ENCODE data around the gene ENPP6.

The ENPP6 gene

DNA sequence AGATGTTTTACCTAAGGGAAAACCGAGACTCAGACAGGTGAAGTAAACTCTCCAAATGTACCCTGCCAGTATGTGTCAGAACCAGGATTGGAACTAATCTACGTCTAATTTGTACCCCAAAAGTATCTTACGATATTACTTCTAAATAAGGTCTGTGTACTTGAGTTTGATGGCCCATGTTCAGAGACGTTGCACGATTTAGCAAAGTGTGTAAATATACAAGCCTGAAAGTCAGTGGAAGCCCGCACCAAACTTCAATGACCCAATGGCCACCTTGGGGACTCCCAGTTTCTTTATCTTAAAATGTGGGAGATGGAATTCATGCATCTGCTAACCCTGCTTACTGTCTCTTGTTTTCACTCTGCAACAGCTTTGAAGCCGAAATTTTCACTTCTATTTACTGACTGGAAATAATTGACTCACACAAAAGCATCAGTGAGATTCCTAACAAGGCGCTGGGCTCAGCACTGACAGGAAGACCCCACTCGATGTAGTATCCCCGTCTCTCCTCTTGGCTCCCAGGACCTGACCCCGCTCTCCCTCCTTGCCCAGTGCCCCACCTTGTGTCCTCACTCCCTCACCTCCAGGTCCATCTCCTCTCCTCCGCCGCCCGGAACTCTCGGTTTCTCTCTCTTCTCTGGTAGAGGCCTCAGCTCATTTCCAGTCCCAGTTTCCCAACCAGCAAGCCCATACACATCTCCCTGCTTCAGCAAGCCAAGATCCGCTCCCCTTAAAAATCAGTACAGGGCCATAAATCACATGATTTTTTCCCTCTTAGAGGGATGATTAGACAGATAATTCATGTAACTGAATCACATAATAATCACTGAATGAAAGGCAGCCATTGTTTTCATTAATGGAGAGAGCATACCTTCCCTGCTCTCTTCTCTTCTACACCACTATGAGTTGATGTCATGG lies 42.8 kb downstream of the ENPP6 start:
- Histone ChIP-seq H3K36me3 (ENCODE audit: control insufficient read depth, insufficient read depth, low read length) (no peaks in the 10 kb centered on the region), H3K9ac (ENCODE audit: low read depth, low read length) (no peak overlapping the region), H3K4me1 (ENCODE audit: control insufficient read depth, insufficient read depth, low read length) (no peaks in the 10 kb centered on the region), H3K4me3 (ENCODE audit: low read depth, low read length) (no peak overlapping the region), H3K27me3 (ENCODE audit: control insufficient read depth, insufficient read depth, low read length) (no peaks in the 10 kb centered on the region), H3K9me3 (ENCODE audit: control insufficient read depth, insufficient read depth, low read length) (no peaks in the 10 kb centered on the region)

DNA sequence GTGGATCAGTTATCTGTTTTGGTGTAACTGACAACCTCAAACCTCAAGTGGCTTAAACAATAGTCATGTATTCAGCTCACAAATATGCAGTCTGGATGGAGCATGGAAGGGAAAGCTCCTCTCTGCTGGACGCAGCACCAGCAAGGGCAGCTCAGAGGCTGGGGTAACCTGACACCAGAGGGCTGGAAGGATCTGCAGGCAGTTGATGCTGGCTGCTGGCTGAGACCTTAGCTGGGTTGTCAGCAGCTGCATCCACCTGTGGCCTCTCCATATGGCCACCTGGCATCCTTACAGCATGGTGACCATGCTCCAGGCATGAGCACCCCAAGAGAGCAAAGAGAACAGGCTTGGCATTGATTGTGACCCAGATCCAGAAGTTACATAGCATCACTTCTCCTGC lies 46.7 kb downstream of the ENPP6 start:
- Histone ChIP-seq H3K4me1 (ENCODE audit: control insufficient read depth, insufficient read depth, low read length) (peaks cover 6% of the 10 kb centered on the region), H3K27me3 (ENCODE audit: control insufficient read depth, insufficient read depth, low read length) (peaks cover 6% of the 10 kb centered on the region), H3K4me3 (ENCODE audit: low read depth, low read length) (no peak overlapping the region), H3K9me3 (ENCODE audit: control insufficient read depth, insufficient read depth, low read length) (no peaks in the 10 kb centered on the region), H3K9ac (ENCODE audit: low read depth, low read length) (no peak overlapping the region), H3K36me3 (ENCODE audit: control insufficient read depth, insufficient read depth, low read length) (no peaks in the 10 kb centered on the region)

DNA sequence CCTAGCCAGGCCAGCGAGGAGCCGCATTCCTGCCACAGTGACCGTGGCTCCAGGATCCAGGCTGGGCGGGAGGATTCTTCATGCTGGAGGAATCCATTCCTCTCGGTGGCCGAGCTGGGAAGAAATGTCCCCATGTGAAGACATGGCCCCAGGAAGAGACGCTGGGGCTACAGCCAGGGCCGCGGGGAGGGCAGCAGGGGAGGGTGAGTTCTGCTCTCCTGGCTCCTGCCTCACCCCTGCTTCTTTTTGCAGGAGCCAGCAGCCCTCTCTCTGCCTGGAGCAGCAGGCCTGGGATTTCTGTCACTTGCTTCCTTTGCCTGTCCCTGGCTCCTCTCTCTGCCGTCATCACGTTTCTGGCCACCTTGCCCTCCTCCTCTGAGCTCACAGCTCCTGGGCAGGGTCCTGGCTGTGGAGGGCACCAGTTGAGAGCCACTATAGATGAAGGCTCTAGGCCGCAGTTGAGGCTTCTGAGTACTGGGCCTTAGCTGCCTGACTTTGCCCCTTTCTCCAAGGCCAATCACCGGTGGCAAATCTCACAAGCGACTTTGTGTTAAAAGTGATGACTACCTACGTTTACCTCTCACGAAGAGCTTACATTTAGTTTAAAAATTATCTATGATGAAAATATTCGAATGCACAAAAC lies 48.3 kb downstream of the ENPP6 start:
- no peaks in the 10 kb centered on the region for H3K36me3 ChIP-seq (ENCODE audit: control insufficient read depth, insufficient read depth, low read length)
- no peak overlapping the region for H3K4me3 ChIP-seq (ENCODE audit: low read depth, low read length)
- peaks cover 15% of the 10 kb centered on the region for H3K4me1 ChIP-seq (ENCODE audit: control insufficient read depth, insufficient read depth, low read length)
- H3K9me3 ChIP-seq (ENCODE audit: control insufficient read depth, insufficient read depth, low read length): no peaks in the 10 kb centered on the region
- peaks cover 14% of the 10 kb centered on the region for H3K27me3 ChIP-seq (ENCODE audit: control insufficient read depth, insufficient read depth, low read length)
- no peak overlapping the region for H3K9ac ChIP-seq (ENCODE audit: low read depth, low read length)

DNA sequence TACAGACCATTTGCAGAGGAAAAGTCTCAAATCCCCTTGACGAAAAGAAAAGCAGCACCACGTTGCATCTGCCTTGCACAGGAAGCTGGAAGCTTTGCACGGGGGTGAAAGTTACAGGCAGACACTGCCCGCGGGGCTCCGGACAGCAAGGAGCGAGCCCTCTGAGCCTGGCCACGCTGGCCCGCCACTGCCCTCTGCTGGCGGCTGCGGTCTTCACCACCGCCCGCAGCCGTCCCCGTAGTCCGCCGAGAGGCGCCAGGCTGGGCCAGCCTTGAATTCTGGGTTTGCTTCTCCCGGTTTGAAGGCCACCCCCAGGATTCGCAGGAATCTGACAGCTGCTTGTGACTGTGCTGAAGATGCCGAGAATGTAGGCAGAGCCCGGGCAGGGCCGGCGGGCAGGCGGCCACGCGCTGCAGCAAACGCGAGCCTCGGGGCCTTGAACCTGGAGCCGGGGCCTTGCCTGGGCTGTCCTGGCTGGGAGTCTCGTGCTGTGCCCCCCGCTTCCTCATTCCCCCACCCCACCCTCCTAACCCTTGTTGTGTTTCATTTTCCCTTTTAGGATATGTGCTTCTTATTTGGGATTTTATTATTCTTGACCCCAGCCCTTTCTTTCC lies 49.2 kb downstream of the ENPP6 start:
- no peaks in the 10 kb centered on the region for H3K36me3 ChIP-seq (ENCODE audit: control insufficient read depth, insufficient read depth, low read length)
- H3K9ac ChIP-seq (ENCODE audit: low read depth, low read length): no peak overlapping the region

DNA sequence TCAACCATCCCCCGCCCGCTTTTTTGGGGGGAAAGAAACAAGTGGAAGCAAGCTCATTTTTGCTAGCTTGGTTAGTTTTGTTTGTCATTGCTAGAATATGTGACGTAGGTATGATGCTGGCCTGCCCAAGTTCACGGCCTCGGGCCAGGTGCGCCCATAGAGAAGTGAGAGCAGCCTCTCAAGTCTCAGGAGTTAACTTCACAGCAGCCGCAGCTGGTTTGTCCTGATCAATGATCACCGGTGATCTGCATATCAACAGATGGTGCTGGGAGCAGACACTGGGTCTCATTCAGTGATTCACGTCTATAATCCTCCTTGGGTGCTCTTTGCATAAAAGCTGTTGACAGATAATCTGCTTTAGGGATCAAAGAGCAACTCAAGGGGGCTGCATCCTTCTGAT lies 50.1 kb downstream of the ENPP6 start:
- Histone ChIP-seq H3K9me3 (ENCODE audit: control insufficient read depth, insufficient read depth, low read length) (no peaks in the 10 kb centered on the region), H3K4me1 (ENCODE audit: control insufficient read depth, insufficient read depth, low read length) (peaks cover 15% of the 10 kb centered on the region), H3K27me3 (ENCODE audit: control insufficient read depth, insufficient read depth, low read length) (peaks cover 14% of the 10 kb centered on the region), H3K36me3 (ENCODE audit: control insufficient read depth, insufficient read depth, low read length) (no peaks in the 10 kb centered on the region), H3K9ac (ENCODE audit: low read depth, low read length) (no peak overlapping the region), H3K4me3 (ENCODE audit: low read depth, low read length) (peak overlapping the region; percentile 35)

More for the DNA sequence above, 49.2 kb downstream of the ENPP6 start:
- Histone ChIP-seq H3K27me3 (ENCODE audit: control insufficient read depth, insufficient read depth, low read length) (peaks cover 14% of the 10 kb centered on the region), H3K9me3 (ENCODE audit: control insufficient read depth, insufficient read depth, low read length) (no peaks in the 10 kb centered on the region), H3K4me1 (ENCODE audit: control insufficient read depth, insufficient read depth, low read length) (peaks cover 15% of the 10 kb centered on the region), H3K4me3 (ENCODE audit: low read depth, low read length) (peak overlapping the region; percentile 35)

DNA sequence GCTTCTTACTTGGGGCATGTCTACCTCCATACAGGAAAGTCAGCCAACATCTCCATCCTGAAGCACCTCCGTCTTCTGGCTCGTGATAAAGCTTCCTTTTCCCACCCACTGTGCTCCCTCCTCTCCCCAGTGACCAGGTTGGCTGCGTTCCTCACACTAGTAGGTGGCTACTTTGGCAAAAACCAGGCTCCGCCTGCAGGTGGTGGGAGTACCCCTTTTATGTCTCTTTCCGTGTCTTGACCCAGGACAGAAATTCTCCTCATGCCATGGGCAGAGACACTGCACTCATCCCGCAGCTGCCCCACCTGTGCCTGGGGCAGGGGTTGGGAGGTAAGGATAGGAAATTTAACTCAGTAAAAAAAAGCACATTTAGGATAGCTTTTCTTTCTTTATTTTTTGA lies 50.9 kb downstream of the ENPP6 start:
- no peak overlapping the region for H3K4me3 ChIP-seq (ENCODE audit: low read depth, low read length)
- H3K9me3 ChIP-seq (ENCODE audit: control insufficient read depth, insufficient read depth, low read length): no peaks in the 10 kb centered on the region
- peaks cover 15% of the 10 kb centered on the region for H3K4me1 ChIP-seq (ENCODE audit: control insufficient read depth, insufficient read depth, low read length)
- H3K27me3 ChIP-seq (ENCODE audit: control insufficient read depth, insufficient read depth, low read length): peaks cover 14% of the 10 kb centered on the region
- H3K36me3 ChIP-seq (ENCODE audit: control insufficient read depth, insufficient read depth, low read length): no peaks in the 10 kb centered on the region
- H3K9ac ChIP-seq (ENCODE audit: low read depth, low read length): no peak overlapping the region

DNA sequence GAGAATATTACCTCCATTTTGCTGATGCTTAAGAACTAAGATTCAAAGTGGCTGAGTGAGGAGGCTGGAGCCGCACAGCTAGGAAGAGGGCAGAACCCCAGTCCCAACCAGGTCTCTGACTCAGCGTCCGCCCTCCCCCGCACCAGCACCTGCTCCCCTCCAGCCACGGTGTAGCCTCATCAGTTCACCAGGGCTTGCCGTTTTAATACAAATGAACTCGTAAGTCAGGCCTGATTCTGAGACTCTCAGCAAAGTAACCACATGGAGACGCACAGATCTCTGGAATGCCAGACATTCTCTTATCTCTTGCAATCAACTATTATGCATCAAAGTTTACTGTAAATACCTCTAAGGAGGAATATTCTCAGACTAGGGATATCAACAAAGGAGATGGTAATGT lies 52.4 kb downstream of the ENPP6 start:
- no peaks in the 10 kb centered on the region for H3K36me3 ChIP-seq (ENCODE audit: control insufficient read depth, insufficient read depth, low read length)
- H3K27me3 ChIP-seq (ENCODE audit: control insufficient read depth, insufficient read depth, low read length): peaks cover 14% of the 10 kb centered on the region
- no peak overlapping the region for H3K4me3 ChIP-seq (ENCODE audit: low read depth, low read length)
- H3K4me1 ChIP-seq (ENCODE audit: control insufficient read depth, insufficient read depth, low read length): peaks cover 15% of the 10 kb centered on the region
- H3K9ac ChIP-seq (ENCODE audit: low read depth, low read length): no peak overlapping the region
- H3K9me3 ChIP-seq (ENCODE audit: control insufficient read depth, insufficient read depth, low read length): no peaks in the 10 kb centered on the region

DNA sequence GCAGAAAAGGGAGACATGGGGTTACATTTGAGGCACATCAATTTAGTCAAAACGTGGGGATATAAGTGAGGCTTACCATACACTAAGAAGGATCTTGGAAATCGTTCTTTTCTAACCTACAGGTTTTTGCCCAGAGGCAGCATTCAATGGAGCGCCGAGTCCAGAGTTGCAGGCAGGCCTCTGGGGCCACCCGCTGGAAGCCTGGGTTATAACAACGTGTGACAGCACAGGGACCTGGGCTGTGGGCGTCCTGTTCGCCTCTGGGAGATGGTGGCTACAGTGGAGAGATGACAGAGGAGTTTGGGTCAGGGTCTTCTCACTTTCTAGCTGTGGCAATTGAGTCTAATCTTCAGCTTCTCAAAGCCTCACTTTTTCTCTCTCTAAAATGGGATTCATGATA lies 53.9 kb downstream of the ENPP6 start:
- Histone ChIP-seq H3K4me3 (ENCODE audit: low read depth, low read length) (no peak overlapping the region), H3K9ac (ENCODE audit: low read depth, low read length) (no peak overlapping the region), H3K27me3 (ENCODE audit: control insufficient read depth, insufficient read depth, low read length) (peaks cover 14% of the 10 kb centered on the region), H3K9me3 (ENCODE audit: control insufficient read depth, insufficient read depth, low read length) (no peaks in the 10 kb centered on the region), H3K4me1 (ENCODE audit: control insufficient read depth, insufficient read depth, low read length) (peaks cover 15% of the 10 kb centered on the region), H3K36me3 (ENCODE audit: control insufficient read depth, insufficient read depth, low read length) (no peaks in the 10 kb centered on the region)

DNA sequence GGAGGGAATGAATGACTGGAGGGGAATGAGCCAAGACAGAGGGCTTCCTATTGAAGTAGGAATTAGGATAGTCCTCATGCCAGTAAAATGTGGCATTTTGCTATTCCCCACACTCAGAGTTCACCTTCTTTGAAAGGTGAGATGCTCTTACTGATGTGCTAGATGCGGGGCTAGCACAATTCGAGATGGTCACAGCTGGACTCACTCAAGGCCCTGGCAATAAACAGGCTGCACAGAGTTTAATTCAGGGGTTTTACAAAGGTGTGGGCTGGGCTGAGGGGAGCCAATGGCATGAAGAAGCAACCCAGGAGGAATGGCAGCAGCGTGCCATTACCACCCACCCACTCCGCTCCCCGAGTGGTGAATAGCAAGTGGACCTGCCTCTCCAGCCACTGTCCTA lies 55.1 kb downstream of the ENPP6 start:
- Histone ChIP-seq H3K4me3 (ENCODE audit: low read depth, low read length) (no peak overlapping the region), H3K36me3 (ENCODE audit: control insufficient read depth, insufficient read depth, low read length) (no peaks in the 10 kb centered on the region), H3K9me3 (ENCODE audit: control insufficient read depth, insufficient read depth, low read length) (no peaks in the 10 kb centered on the region), H3K27me3 (ENCODE audit: control insufficient read depth, insufficient read depth, low read length) (peaks cover 10% of the 10 kb centered on the region), H3K9ac (ENCODE audit: low read depth, low read length) (no peak overlapping the region), H3K4me1 (ENCODE audit: control insufficient read depth, insufficient read depth, low read length) (peaks cover 9% of the 10 kb centered on the region)

DNA sequence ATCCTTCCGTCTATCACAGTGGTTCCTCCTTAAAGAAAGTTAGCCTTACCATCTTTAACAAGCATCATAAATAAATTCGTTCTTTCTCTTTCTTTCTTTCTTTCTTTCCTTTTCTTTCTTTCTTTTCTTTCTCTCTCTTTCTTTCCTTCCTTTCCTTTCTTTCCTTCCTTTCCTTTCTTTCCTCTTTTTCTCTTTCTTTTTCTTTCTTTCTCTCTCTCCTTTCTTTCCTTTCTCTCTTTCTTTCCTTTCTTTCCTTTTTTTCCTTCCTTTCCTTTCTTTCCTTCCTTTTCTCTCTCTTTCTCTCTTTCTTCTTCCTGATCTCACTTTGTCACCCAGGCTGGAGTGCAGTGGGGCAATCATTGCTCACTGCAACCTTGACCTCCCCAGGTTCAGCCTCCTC lies 60.4 kb downstream of the ENPP6 start:
- no peaks in the 10 kb centered on the region for H3K36me3 ChIP-seq (ENCODE audit: control insufficient read depth, insufficient read depth, low read length)
- no peaks in the 10 kb centered on the region for H3K27me3 ChIP-seq (ENCODE audit: control insufficient read depth, insufficient read depth, low read length)
- H3K4me1 ChIP-seq (ENCODE audit: control insufficient read depth, insufficient read depth, low read length): no peaks in the 10 kb centered on the region
- no peak overlapping the region for H3K4me3 ChIP-seq (ENCODE audit: low read depth, low read length)
- H3K9ac ChIP-seq (ENCODE audit: low read depth, low read length): no peak overlapping the region
- H3K9me3 ChIP-seq (ENCODE audit: control insufficient read depth, insufficient read depth, low read length): no peaks in the 10 kb centered on the region

DNA sequence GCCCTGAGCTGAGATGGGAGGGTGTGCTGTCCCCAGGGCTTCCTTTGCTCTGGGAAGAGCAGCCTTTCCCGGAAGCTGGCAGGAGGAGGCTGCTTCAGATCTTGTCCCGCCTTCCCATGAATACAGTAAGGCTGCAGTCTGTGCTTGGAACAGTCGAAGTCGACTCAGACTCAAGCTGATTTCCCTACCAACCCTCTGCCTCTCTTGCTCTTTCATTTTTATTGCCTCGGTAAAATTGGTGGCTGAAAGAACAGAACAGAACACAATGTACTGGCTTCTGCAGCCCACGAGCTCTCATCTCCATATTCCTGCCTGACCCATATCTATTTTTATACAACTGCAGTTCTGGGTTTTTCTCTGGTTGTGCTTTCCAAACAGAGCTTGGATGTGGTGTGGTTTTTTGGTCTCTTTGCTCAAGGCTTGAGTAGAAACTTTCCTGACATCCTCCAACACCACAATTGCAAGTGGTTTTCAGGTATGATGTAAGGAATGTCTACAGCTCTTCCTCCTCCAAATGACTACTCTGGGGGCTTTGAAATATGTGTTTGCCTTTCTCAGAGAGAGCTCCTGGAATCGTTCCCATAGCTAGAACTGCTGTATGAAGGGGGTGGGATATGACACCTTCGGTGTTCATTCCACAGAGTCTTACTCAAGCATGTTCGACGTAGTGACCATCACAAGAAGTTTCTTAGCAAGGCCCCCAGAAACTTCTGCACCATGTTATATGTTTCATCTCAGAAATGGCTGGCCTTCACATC lies 61.3 kb downstream of the ENPP6 start:
- H3K27me3 ChIP-seq (ENCODE audit: control insufficient read depth, insufficient read depth, low read length): no peaks in the 10 kb centered on the region
- H3K9ac ChIP-seq (ENCODE audit: low read depth, low read length): no peak overlapping the region
- no peaks in the 10 kb centered on the region for H3K9me3 ChIP-seq (ENCODE audit: control insufficient read depth, insufficient read depth, low read length)
- H3K4me3 ChIP-seq (ENCODE audit: low read depth, low read length): no peak overlapping the region
- H3K4me1 ChIP-seq (ENCODE audit: control insufficient read depth, insufficient read depth, low read length): no peaks in the 10 kb centered on the region
- no peaks in the 10 kb centered on the region for H3K36me3 ChIP-seq (ENCODE audit: control insufficient read depth, insufficient read depth, low read length)

All from iPS-15b (cell line).